GM18511 (cell line): ENCODE measurements around the gene CDC14A.
A peak's percentile ranks its signal among the peaks of the same experiment; 100 is the strongest.
"Not testable (repeated sequence)": the region's sequence is repeated elsewhere in the genome, so short reads cannot be mapped to it uniquely, and the experiment has no call there.

Experiments
- ATAC-seq: cut with Tn5 transposase; IDR thresholded peaks from one replicate; pipeline ENCODE4 v1.9.1; 2021; ENCODE audit warnings: mild to moderate bottlenecking, moderate library complexity; ENCODE audit not compliant: unreplicated experiment

CDC14A gene

GRCh38 chr1:100331146-100331545, 21.2 kb upstream of the CDC14A start:
- ATAC-seq: not testable (repeated sequence)

DNA sequence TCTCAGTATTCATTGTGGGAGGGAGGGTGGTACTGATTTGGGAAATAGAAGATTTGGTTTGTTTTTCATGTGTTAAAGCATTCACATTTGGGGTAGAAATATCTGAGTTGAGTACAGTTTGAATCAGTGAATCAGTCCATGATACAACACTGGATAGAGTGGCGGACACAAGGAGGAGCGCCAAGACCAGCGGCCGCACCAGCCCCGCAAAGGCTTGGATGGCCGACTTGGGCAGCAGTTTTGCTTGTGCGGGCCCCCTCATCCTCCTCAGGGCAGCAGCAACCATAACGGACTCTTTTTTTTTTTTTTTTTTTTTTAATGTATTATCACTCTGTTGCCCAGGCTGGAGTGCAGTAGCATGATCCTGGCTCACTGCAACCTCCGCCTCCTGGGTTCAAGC, 20.0 kb upstream of the CDC14A start:
- ATAC-seq: no peak

GRCh38 chr1:100335436-100335835, 16.9 kb upstream of the CDC14A start:
- no peak for ATAC-seq

DNA sequence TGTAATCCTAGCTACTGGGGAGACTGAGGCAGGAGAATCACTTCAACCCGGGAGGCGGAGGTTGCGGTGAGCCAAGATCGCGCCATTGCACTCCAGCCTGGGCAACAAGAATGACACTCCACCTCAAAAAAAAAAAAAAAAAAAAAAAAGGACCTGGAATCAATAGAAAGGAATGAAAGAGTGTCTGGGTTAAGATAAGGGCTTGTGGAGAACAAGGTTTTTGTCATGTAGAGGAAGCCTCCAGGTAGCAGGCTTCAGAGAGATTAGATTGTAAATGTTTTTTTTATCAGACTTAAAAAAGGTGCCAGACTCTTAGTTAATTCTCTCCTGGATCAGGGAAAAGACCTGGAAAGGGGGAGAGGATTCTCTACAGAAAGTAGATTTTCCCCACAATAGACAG, 14.4 kb upstream of the CDC14A start:
- ATAC-seq: not testable (repeated sequence)

DNA sequence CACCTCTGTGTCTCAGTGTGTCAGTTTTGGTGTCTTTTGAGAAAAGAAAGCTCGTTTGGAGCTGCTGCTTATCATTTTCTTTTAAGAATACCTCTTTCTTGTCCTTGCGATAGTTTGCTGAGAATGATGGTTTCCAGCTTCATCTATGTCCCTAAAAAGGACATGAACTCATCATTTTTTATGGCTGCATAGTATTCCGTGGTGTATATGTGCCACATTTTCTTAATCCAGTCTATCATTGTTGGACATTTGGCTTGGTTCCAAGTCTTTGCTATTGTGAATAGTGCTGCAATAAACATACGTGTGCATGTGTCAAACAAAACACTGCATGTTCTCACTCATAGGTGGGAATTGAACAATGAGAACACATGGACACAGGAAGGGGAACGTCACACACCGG, 12.6 kb upstream of the CDC14A start:
- not testable (repeated sequence) for ATAC-seq

GRCh38 chr1:100340494-100340893, 11.8 kb upstream of the CDC14A start:
- no peak for ATAC-seq

DNA sequence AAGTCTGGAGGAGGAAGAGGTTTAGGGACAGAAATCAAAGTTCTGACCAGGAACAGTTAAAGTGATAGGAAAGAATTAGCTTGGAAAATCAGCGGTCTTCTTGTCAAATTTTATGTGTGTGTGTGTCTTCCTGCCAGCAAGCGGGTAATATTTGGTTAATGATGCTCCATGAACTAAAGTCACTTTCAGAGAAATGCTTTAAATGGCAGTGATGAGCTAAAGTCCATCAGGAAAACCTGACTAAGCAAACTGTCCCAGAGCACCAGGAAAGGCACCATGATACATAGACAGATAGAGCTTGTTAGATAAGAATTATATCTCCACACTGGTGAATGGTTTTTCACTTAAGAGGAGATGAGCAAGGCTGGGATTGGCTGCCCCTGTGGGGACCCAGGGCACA, 10.0 kb upstream of the CDC14A start:
- no peak for ATAC-seq

DNA sequence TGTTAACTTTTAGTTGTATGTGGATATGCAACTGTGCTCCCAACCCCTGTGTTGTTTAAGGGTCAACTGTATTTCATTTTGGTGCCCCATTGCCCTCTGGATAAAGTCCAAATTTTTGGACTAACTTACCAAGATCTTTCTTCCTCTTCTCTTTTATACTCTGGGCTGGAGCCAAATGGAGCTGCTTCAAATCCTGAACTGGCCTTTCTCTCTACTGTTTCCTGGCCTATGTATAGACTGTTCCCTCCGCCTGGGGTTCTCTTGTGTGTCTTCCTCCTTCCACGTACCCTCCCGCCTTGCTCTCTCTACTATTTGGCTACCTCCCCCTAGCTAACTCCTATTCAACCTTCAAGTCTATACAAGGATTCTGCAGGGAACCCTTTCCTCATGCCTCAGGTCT, 8.4 kb upstream of the CDC14A start:
- no peak for ATAC-seq

DNA sequence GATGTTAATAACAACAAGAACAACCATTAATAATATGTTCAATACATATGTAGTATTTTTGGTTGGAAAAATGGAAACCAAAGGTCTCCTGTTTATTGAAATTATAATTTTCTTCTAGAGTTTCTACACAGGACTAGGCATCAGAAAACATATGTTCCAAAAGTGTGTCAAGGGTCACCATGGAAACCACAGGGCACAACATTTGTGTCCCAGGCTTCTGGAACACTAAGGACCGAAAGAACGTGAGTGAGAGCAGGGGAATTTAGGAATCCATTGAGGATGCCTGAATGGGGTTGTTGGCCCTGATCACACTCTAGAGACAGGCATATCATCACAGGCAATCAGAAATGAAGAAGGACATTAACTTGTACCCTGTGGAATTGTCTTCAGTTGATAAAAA, 7.5 kb upstream of the CDC14A start:
- ATAC-seq: no peak

DNA sequence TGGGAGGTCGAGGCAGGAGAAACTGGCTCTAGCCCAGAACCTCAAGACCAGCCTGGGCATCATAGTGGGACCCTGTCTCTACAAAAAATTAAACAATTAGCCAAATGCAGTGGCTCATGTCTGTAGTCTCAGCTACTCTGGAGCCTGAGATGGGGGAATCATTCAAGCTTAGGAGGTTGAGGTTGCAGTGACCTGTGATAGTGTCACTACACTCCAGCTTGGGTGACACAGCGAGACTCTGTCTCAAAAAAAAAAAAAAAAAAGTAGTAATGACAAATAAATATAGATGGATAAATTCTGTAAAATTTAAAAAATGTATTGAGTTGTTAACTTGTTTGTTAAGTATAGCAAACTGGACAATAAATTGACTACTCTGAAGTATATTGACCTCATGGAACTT, 5.9 kb upstream of the CDC14A start:
- ATAC-seq: no peak

GRCh38 chr1:100347009-100347966, 5.0 kb upstream of the CDC14A start:
- no peak for ATAC-seq

- no peak for ATAC-seq
These were observed 3.7 kb upstream of the CDC14A start for GRCh38 chr1:100348549-100349144.

DNA sequence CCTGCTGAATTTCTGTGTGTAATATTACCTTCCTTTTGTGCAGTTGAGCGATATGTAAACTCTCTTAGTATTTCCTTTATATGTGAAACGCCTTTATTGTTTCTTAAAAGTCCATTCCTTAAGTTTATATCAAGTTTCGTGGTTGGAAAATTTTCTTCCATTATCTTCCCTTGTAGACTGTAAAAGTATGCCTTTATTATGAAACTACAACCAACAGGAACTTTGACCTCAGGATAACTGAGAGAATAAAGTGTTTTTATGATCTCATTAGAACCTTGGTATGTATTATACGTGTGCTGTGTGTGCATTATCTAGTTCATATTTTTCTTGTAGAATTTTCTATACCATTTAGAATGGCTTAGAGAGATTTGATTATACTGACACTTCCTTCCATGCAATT, 3.1 kb upstream of the CDC14A start:
- no peak for ATAC-seq

DNA sequence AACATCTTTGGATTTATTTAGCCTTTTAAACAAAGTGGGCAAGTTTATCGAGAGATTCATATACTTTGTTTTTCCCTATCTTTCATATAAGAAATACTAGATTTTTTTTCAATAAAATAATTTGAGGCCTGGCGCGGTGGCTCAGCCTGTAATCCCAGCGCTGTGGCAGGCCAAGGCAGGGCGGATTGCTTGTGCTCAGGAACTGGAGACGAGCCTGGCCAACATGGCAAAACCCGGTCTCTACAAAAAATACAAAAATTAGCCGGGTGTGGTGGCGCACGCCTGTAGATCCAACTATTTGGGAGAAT, 1.6 kb upstream of the CDC14A start:
- ATAC-seq: no peak

DNA sequence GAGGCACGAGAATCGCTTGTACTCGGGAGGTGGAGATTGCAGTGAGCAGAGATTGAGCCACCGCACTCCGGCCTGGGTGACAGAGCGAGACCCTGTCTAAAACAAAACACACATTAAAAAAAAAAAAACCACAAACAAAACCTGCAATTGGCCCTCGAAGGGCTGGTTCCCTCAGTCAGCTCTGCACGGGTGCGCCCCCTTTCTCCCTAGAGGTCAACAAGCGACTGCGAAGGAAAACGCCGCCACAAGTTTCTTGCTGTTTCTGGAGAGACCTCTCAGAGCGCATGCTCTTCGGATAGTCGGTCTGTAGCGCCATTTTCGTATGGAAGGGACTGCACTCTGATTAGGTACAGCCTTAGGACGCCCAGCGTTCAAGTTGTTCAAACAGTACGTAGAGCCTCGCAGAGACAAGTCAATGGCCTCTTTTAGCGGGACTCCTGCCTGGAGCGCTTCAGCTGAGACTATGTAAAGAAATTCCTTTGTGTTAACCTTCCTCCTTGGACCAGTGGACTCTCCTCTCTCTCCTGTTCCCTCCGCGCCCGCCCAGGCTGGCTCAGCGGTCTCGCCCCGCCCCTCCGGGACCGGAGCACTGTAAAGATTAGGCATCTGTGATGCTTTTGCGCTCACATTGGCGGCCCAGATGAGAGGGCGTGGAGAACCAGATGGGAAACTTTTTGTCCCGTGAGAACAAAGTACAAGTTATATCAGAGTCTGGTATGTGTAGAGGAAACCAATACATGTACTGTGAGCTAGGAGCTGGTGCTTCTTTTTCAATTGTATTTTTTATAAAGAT, 1.0 kb upstream of the CDC14A start:
- ATAC-seq: peak; percentile 65

- peak; percentile 32 for ATAC-seq
These were observed 930 bp downstream of the CDC14A start for GRCh38 chr1:100353071-100353801.

DNA sequence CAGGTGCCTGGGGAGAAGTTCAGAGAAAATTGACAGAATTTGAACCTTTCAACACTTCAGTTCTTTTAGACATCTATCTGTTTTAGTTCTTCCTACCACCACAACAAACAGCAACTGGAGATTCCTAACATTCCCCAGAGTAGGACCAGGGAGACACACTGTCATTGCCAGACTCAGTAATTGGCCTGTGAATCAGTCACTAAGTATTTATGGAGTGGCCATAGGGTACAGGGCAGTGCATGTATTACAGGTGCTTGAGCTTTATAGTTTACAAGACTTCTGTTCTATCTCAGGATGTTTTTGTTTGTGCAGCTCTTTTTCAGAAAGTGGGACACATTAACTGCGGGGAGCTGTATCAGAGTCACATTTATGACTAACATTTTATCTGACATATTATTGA, 1.7 kb downstream of the CDC14A start:
- ATAC-seq: no peak

DNA sequence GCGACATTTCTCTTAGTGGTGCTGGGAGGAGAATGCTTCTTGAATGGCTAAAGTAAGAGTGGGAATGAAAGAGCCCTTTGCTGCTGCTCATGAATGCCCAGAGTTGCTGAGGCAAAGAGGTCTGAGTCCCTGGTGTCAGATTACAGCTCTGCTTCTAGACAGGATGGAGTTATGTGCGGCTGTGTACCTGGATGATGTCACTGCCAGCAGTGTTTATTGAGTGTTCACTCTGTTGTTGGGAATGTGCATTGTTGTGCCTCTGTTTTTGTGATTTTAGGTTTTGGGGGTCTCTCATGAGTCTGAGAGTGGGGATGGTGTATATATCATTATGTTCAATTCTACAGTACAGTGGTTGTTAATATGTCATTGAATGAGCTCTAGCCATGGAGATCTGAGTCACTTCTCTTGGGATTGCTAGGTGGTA, 2.7 kb downstream of the CDC14A start:
- ATAC-seq: no peak

- ATAC-seq: no peak
These were observed 5.9 kb downstream of the CDC14A start for GRCh38 chr1:100358210-100358609.

DNA sequence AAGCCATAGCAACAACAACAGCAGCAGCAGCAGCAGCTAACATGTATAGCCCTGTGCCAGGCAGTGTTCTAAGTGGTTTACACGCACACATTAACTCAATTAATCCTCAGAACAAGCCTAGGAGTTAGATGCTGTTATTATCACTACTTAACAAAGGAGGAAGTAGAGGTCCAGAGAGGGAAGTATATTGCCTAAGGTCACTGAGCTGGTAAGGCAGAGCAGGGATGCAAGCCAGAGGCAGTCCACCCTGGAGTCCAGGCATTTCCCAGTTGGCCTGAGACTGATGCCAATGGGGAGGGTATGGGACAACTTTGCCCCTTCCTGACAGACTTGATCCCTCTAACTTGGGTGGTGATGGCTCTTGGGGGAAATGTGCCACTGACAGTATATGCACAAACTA, 6.8 kb downstream of the CDC14A start:
- ATAC-seq: no peak
